ENCODE results near the gene EPS8L3.
"Not testable (repeated sequence)": the region's sequence is repeated elsewhere in the genome, so short reads cannot be mapped to it uniquely, and the experiment has no call there.

Gene EPS8L3

GRCh38 chr1:109712321-109712864, 51.3 kb downstream of the EPS8L3 start:
- H3K36me3 ChIP-seq (ENCODE audit: control insufficient read depth, insufficient read depth, low read length): no peaks in the 10 kb centered on the region
- no peaks in the 10 kb centered on the region for H3K27me3 ChIP-seq (replicated peaks; ENCODE audit: control insufficient read depth, insufficient read depth, low read length)
- TF ChIP-seq CTCF (IDR thresholded peaks at IDR 0.05; ENCODE audit: insufficient read depth, low read length, poor library complexity, severe bottlenecking): no peak
- DNase-seq (ENCODE audit: extremely low read depth, insufficient read length): no peak
- no peak overlapping the region for H3K4me3 ChIP-seq (replicated peaks; ENCODE audit: low read depth, low read length)

GRCh38 chr1:109711593-109712320, 52.0 kb downstream of the EPS8L3 start, which contains the start of gene GSTM5:
GSTM5 (plus strand) TSS chr1:109712251; CDS start chr1:109712313, 62 bp downstream.
- H3K4me3 ChIP-seq (replicated peaks; ENCODE audit: low read depth, low read length); H3K27me3 ChIP-seq (replicated peaks; ENCODE audit: control insufficient read depth, insufficient read depth, low read length); DNase-seq (ENCODE audit: extremely low read depth, insufficient read length); H3K36me3 ChIP-seq (ENCODE audit: control insufficient read depth, insufficient read depth, low read length): not testable (repeated sequence)

- DNase-seq (ENCODE audit: extremely low read depth, insufficient read length); H3K36me3 ChIP-seq (ENCODE audit: control insufficient read depth, insufficient read depth, low read length); H3K27me3 ChIP-seq (replicated peaks; ENCODE audit: control insufficient read depth, insufficient read depth, low read length); H3K4me3 ChIP-seq (replicated peaks; ENCODE audit: low read depth, low read length): not testable (repeated sequence)
Measured at GRCh38 chr1:109709822-109710221, 53.9 kb downstream of the EPS8L3 start.

- not testable (repeated sequence) for H3K27me3 ChIP-seq (replicated peaks; ENCODE audit: control insufficient read depth, insufficient read depth, low read length); DNase-seq (ENCODE audit: extremely low read depth, insufficient read length); H3K36me3 ChIP-seq (ENCODE audit: control insufficient read depth, insufficient read depth, low read length); H3K4me3 ChIP-seq (replicated peaks; ENCODE audit: low read depth, low read length)
Measured at GRCh38 chr1:109708949-109709348, 54.8 kb downstream of the EPS8L3 start.

- H3K27me3 ChIP-seq (replicated peaks; ENCODE audit: control insufficient read depth, insufficient read depth, low read length): no peaks in the 10 kb centered on the region
- no peak for TF ChIP-seq CTCF (IDR thresholded peaks at IDR 0.05; ENCODE audit: insufficient read depth, low read length, poor library complexity, severe bottlenecking)
- no peaks in the 10 kb centered on the region for H3K36me3 ChIP-seq (ENCODE audit: control insufficient read depth, insufficient read depth, low read length)
- no peak overlapping the region for H3K4me3 ChIP-seq (replicated peaks; ENCODE audit: low read depth, low read length)
- no peak for DNase-seq (ENCODE audit: extremely low read depth, insufficient read length)
Measured at GRCh38 chr1:109705411-109705810, 58.3 kb downstream of the EPS8L3 start.

- peak; percentile 2 for TF ChIP-seq CTCF (IDR thresholded peaks at IDR 0.05; ENCODE audit: insufficient read depth, low read length, poor library complexity, severe bottlenecking)
Measured at GRCh38 chr1:109704173-109704572, 59.5 kb downstream of the EPS8L3 start.

GRCh38 chr1:109702940-109703339, 60.8 kb downstream of the EPS8L3 start:
- DNase-seq (ENCODE audit: extremely low read depth, insufficient read length); H3K36me3 ChIP-seq (ENCODE audit: control insufficient read depth, insufficient read depth, low read length); H3K27me3 ChIP-seq (replicated peaks; ENCODE audit: control insufficient read depth, insufficient read depth, low read length); H3K4me3 ChIP-seq (replicated peaks; ENCODE audit: low read depth, low read length): not testable (repeated sequence)

More at GRCh38 chr1:109704173-109704572, 59.5 kb downstream of the EPS8L3 start:
- Histone ChIP-seq H3K4me3 (replicated peaks; ENCODE audit: low read depth, low read length) (no peak overlapping the region), H3K36me3 (ENCODE audit: control insufficient read depth, insufficient read depth, low read length) (no peaks in the 10 kb centered on the region), H3K27me3 (replicated peaks; ENCODE audit: control insufficient read depth, insufficient read depth, low read length) (no peaks in the 10 kb centered on the region)
- DNase-seq (ENCODE audit: extremely low read depth, insufficient read length): no peak

Data from GM06990 (cell line).